ENCODE measurements around the gene ADTRP. TPM values are rescaled to one million over a fixed set of nuclear protein-coding genes. Genes with fewer than 3 reads are reported as not detected.
A peak's percentile ranks its signal among the peaks of the same experiment; 100 is the strongest.

ADTRP gene
- total and polyA plus RNA-seq, 8 donors, result 0.65 to 11.4 (median 1.4) TPM

DNA sequence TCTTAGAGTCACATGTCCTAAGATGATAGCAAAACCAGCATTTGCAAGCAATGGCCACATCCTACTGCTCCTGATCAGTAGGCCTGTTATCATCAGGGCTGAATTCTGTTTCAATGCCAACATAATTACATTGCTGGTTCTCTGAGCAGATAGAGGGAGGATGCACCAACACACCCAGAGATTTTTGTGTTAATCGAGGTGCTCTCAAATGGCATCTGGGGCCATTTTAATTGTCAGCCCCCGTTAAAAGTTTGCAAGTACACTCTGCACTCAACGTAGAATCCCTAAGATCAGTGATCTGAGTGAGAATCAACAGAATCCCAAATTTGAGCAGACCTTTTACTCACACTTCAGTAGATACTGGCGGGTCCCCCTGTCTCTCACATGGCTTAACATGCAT lies 24.8 kb downstream of the ADTRP start:
- Histone ChIP-seq H3K9me3 (peaks cover 0 to 5% of the 10 kb centered on the region in 2 donors), H3K4me3 (no peak overlapping the region), H3K36me3 (no peaks in the 10 kb centered on the region), H3K27ac (no peak overlapping the region), H3K4me1 (no peaks in the 10 kb centered on the region), H3K27me3 (no peaks in the 10 kb centered on the region)
- TF ChIP-seq, protein P1, sequence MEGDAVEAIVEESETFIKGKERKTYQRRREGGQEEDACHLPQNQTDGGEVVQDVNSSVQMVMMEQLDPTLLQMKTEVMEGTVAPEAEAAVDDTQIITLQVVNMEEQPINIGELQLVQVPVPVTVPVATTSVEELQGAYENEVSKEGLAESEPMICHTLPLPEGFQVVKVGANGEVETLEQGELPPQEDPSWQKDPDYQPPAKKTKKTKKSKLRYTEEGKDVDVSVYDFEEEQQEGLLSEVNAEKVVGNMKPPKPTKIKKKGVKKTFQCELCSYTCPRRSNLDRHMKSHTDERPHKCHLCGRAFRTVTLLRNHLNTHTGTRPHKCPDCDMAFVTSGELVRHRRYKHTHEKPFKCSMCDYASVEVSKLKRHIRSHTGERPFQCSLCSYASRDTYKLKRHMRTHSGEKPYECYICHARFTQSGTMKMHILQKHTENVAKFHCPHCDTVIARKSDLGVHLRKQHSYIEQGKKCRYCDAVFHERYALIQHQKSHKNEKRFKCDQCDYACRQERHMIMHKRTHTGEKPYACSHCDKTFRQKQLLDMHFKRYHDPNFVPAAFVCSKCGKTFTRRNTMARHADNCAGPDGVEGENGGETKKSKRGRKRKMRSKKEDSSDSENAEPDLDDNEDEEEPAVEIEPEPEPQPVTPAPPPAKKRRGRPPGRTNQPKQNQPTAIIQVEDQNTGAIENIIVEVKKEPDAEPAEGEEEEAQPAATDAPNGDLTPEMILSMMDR (IDR thresholded peaks at IDR 0.05), result no peak
- ATAC-seq, result no peak
- intact Hi-C loops (cut with DNase I), result no loop called here
- no peak for DNase-seq

DNA sequence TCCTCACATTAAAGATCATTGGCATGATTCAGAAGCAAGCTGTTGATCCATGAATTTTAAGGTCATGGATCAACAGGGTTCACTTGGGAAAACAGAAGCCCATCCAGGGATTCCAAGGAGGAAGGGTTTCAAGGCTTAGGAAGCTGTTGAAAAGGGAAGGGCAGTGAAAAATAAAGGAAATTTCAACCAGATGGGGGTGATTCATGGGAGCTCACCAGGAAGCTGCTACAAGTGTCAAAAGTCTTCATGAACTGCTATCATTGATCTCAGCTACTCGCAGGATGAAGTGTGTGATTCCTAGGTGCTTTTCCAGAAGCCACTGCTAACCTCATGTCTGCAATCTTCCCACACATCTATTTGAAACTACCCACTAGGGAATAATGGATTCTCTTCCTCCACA lies 26.2 kb downstream of the ADTRP start:
- Histone ChIP-seq H3K4me3 (no peak overlapping the region), H3K27me3 (no peaks in the 10 kb centered on the region), H3K9me3 (no peaks in the 10 kb centered on the region), H3K36me3 (no peaks in the 10 kb centered on the region), H3K4me1 (no peaks in the 10 kb centered on the region), H3K27ac (no peak overlapping the region)
- ATAC-seq, result no peak
- TF ChIP-seq, protein P1 (IDR thresholded peaks at IDR 0.05), result no peak
- DNase-seq, result no peak
- intact Hi-C loops (cut with DNase I), result no loop called here

DNA sequence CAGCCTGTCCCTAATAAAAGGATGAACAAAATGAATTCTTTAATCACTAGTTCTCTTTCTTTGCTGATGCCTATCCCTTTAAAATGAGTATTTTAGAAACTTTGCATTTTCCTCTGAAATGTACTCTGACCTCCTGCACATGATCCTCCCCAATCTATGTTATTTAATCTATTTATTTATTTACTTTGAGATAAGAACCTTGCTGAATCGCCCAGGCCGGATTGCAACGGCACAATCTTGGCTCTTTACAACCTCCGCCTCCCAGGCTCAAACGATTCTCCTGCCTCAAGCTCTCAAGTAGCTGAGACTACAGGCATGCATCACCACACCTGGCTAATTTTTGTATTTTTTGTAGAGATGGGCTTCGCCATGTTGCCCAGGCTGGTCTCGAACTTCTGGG lies 27.9 kb downstream of the ADTRP start:
- H3K27me3 ChIP-seq, result no peaks in the 10 kb centered on the region
- DNase-seq (no peak), ATAC-seq (no peak)
- H3K9me3 ChIP-seq, result no peaks in the 10 kb centered on the region
- H3K4me3 ChIP-seq, result no peak overlapping the region
- H3K4me1 ChIP-seq, result no peaks in the 10 kb centered on the region
- TF ChIP-seq, protein P1 (IDR thresholded peaks at IDR 0.05), result no peak
- H3K36me3 ChIP-seq, result no peaks in the 10 kb centered on the region
- intact Hi-C loops (cut with DNase I), result no loop called here
- H3K27ac ChIP-seq, result no peak overlapping the region

DNA sequence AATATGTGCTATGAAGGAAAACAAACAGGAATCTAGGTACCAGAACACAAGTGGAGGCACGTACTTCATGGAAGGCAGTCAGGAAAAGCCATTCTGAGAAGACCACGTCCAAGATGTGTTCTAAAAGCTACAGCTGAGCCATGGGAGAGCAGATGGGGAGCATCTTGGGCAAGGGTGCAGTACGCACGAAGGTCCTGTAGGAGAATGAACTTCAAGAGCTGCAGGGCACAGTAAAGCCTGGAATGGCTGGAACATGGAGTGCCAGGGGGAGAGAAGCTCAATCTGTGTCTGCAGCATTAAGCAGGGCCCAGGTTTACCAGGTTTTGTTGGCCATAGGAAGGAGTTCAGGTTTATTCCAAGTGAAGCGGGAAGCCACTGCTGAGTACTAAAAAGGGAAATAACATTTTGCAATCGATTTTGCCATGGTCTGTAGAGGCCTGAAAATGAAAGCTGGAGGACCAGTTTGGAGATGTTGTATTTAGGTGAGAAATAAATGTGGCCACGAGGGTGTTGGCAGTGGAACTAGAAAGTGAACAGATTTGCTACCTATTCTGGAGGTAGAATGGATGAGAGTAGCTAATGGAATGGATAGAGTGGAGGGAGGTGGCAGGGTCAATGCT lies 29.9 kb downstream of the ADTRP start:
- no peak overlapping the region for H3K27ac ChIP-seq
- H3K9me3 ChIP-seq, result no peaks in the 10 kb centered on the region
- no peak overlapping the region for H3K4me3 ChIP-seq
- ATAC-seq, result no peak
- intact Hi-C loops (cut with DNase I), result no loop called here
- H3K36me3 ChIP-seq, result no peaks in the 10 kb centered on the region
- H3K4me1 ChIP-seq, result peaks cover 0 to 6% of the 10 kb centered on the region in 2 donors
- TF ChIP-seq, protein P1 (IDR thresholded peaks at IDR 0.05), result peak in 1 of 2 donors; percentile 10
- no peak for DNase-seq
- no peaks in the 10 kb centered on the region for H3K27me3 ChIP-seq

DNA sequence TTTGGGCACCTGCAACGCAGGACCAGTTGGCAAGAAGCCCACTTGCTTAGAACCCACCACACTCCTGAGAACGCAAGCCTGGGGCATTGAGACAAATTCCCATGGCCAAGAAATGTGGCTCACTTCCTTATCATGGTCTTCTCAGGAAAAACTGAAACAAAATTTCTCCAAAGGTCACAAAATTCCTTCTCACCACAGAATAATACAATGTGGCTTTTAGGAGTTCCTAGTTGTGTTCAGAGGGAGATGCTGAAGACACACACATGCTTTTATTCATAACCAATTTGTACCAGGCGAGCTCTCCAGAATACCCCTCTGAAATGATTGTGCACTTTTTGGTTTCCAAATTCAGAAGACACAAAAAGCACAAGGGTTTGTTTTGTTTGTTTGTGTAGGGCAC lies 31.6 kb downstream of the ADTRP start:
- Histone ChIP-seq H3K36me3 (no peaks in the 10 kb centered on the region), H3K27me3 (no peaks in the 10 kb centered on the region), H3K4me1 (peaks cover 0 to 6% of the 10 kb centered on the region in 2 donors), H3K4me3 (no peak overlapping the region), H3K9me3 (no peaks in the 10 kb centered on the region), H3K27ac (no peak overlapping the region)
- ATAC-seq (no peak), DNase-seq (no peak)
- intact Hi-C loops (cut with DNase I), result no loop called here
- TF ChIP-seq, protein P1 (IDR thresholded peaks at IDR 0.05), result no peak
